Endothelial cell of umbilical vein (primary cell): ENCODE measurements around the gene IQSEC3. TPM values are rescaled to one million over a fixed set of nuclear protein-coding genes. Genes with fewer than 3 reads are reported as not detected.

ENCODE experiments used
- BruUV-seq: library from RNA; stranded (reverse); fragments of 400-500 nt; replicated peaks from 2 replicates; lab custom pipeline; 2021; lab: Mats Ljungman, UMichigan
- CTCF ChIA-PET: fragments of 300-600, 350-600 bp; sonication (Branson Sonifier 250); formaldehyde crosslinking; loops from one replicate; lab custom pipeline; 2021; ENCODE audit warnings: antibody characterized with exemption, inconsistent platforms; lab: Charles Lee
- POLR2A ChIA-PET: fragments of 300-600, 350-600 bp; sonication (Branson Sonifier 250); formaldehyde crosslinking; loops from one replicate; lab custom pipeline; 2021; ENCODE audit warnings: antibody characterized with exemption, inconsistent platforms; lab: Charles Lee
- DNase-seq: peaks from one replicate; pipeline ENCODE4 v3.0.0-alpha.2; 2011; ENCODE audit warnings: low read depth, low spot score
- FAIRE-seq: peaks from 2 replicates; lab custom pipeline; 2011; peaks lifted over from hg19 to GRCh38; lab: Jason Lieb, UNC
- H2AFZ ChIP-seq: 2 replicates; pipeline ENCODE4 v1.6.0; 2012; ENCODE audit warnings: low read depth, low read length, control low read depth, inconsistent platforms
- H3K27ac ChIP-seq: 2 replicates; pipeline ENCODE4 v1.5.1; 2011; ENCODE audit warnings: low read depth, mild to moderate bottlenecking, control low read depth, low read length, moderate library complexity; ENCODE audit not compliant: insufficient read depth
- H3K27me3 ChIP-seq, 2 experiments: 2 replicates each; pipeline versions ENCODE4 v1.6.0 to v1.6.1; 2011; ENCODE audit warnings: low read length in 2 of 2, mixed read lengths in 1 of 2; ENCODE audit not compliant: control insufficient read depth in 2 of 2, insufficient read depth in 2 of 2
- H3K36me3 ChIP-seq, 2 experiments: 2 replicates in 1 of 2; 3 replicates in 1 of 2; pipeline ENCODE4 v1.5.1; 2011; ENCODE audit warnings: low read length in 2 of 2, mild to moderate bottlenecking in 1 of 2, moderate library complexity in 1 of 2; ENCODE audit not compliant: control insufficient read depth in 2 of 2, insufficient read depth in 2 of 2; ENCODE audit errors: extremely low read depth in 1 of 2
- H3K4me1 ChIP-seq: 3 replicates; pipeline ENCODE4 v1.5.1; 2011; ENCODE audit warnings: mild to moderate bottlenecking, low read length; ENCODE audit not compliant: control insufficient read depth, insufficient read depth; ENCODE audit errors: extremely low read depth
- H3K4me2 ChIP-seq: 2 replicates; pipeline ENCODE4 v1.6.1; 2011; ENCODE audit warnings: low read length, control low read depth, mixed read lengths; ENCODE audit not compliant: insufficient read depth
- H3K4me3 ChIP-seq, 3 experiments: fragments of 200-600 bp in 1 of 3; sonication (generic), shearing (Covaris generic) in 1 of 3; replicated peaks in 1 of 3; 2 replicates each; pipeline ENCODE4 v1.5.1; 2011 to 2016; ENCODE audit warnings: control low read depth in 3 of 3, low read length in 3 of 3, mild to moderate bottlenecking in 2 of 3, inconsistent platforms in 1 of 3, low read depth in 1 of 3, moderate library complexity in 1 of 3; ENCODE audit not compliant: insufficient read depth in 1 of 3
- H3K79me2 ChIP-seq: 2 replicates; pipeline ENCODE4 v1.6.0; 2012; ENCODE audit warnings: low read length, inconsistent platforms; ENCODE audit not compliant: control insufficient read depth, insufficient read depth
- H3K9ac ChIP-seq: replicated peaks from 2 replicates; pipeline ENCODE3; 2011; ENCODE audit warnings: low read length, control low read depth; ENCODE audit not compliant: insufficient read depth; ENCODE audit errors: extremely low read depth
- H3K9me1 ChIP-seq: replicated peaks from 3 replicates; pipeline ENCODE4 v1.6.0; 2011; ENCODE audit warnings: mild to moderate bottlenecking, low read length; ENCODE audit not compliant: control insufficient read depth, insufficient read depth; ENCODE audit errors: extremely low read depth
- H3K9me3 ChIP-seq: replicated peaks from 2 replicates; pipeline ENCODE4 v1.5.1; 2012; ENCODE audit warnings: low read length, inconsistent platforms; ENCODE audit not compliant: control insufficient read depth, insufficient read depth
- H4K20me1 ChIP-seq: replicated peaks from 2 replicates; pipeline ENCODE3; 2011; ENCODE audit warnings: mild to moderate bottlenecking, low read length; ENCODE audit not compliant: control insufficient read depth, insufficient read depth; ENCODE audit errors: extremely low read depth
- EZH2 ChIP-seq: IDR thresholded peaks from 2 replicates; pipeline ENCODE4 v1.6.1; 2012; ENCODE audit warnings: borderline replicate concordance, low read depth, mild to moderate bottlenecking, moderate library complexity, low read length, inconsistent platforms; ENCODE audit not compliant: severe bottlenecking
- FOS ChIP-seq: IDR thresholded peaks from 2 replicates; pipeline ENCODE4 v1.6.1; 2011; ENCODE audit warnings: mild to moderate bottlenecking, low read length, moderate library complexity, borderline replicate concordance; ENCODE audit not compliant: insufficient read depth
- GATA2 ChIP-seq: IDR thresholded peaks from 2 replicates; pipeline ENCODE4 v1.7.0; 2011; ENCODE audit warnings: low read depth, mild to moderate bottlenecking, moderate library complexity, mixed read lengths, low read length; ENCODE audit not compliant: insufficient read length, insufficient read depth
- JUN ChIP-seq: IDR thresholded peaks from 2 replicates; pipeline ENCODE4 v1.6.1; 2011; ENCODE audit warnings: borderline replicate concordance, low read depth; ENCODE audit not compliant: insufficient read length, insufficient read depth
- MYC ChIP-seq: IDR thresholded peaks from one replicate; pipeline ENCODE4 v1.6.1; 2011; ENCODE audit warnings: mild to moderate bottlenecking, low read depth, low read length
- POLR2A ChIP-seq: IDR thresholded peaks from 2 replicates; pipeline ENCODE4 v1.6.1; 2012; ENCODE audit warnings: low read depth, mild to moderate bottlenecking, control low read depth, low read length
- POLR2AphosphoS5 ChIP-seq: IDR thresholded peaks from 2 replicates; pipeline ENCODE4 v1.6.1; 2012; ENCODE audit warnings: low read depth, mild to moderate bottlenecking, control low read depth, low read length, moderate library complexity; ENCODE audit not compliant: insufficient read depth
- dilution Hi-C: fragments of 300-500 bp; cut with MboI; formaldehyde crosslinking; loops from one replicate; pipeline ENCODE4 v1.15.0; 2019; ENCODE audit warnings: low sequenced_read_pairs; ENCODE audit not compliant: extremely low pct_ligation_motif_present
- intact Hi-C: fragments of 100-400 bp; cut with micrococcal nuclease; formaldehyde crosslinking; loops from one replicate; pipeline ENCODE4 v1.10.0; 2022
- polyA plus RNA-seq, 4 experiments: library from polyadenylated mRNA; depleted of rRNA in 3 of 4; stranded (reverse) in 3 of 4; unstranded in 1 of 4; fragments of >200 nt; gene quantifications; 2 replicates each; pipeline versions ENCODE4 v1.2.1 to v1.2.3, GENCODE V29; 2011 to 2012; ENCODE audit warnings: missing spikeins in 1 of 4
- total RNA-seq: library from RNA; stranded (reverse); gene quantifications from 2 replicates; pipeline ENCODE4 v1.2.3, GENCODE V29; 2021
- TF ChIP-seq, protein P1 (sequence below): IDR thresholded peaks from 2 replicates; pipeline ENCODE4 v1.6.1; 2011; ENCODE audit not compliant: insufficient read depth, insufficient read length
- TF ChIP-seq, protein P2 (sequence below), 2 donors: IDR thresholded peaks; 1 replicate in 1 of 2; 2 replicates in 1 of 2; pipeline ENCODE4 v1.5.1; 2011; ENCODE audit warnings: low read length in 2 of 2, mild to moderate bottlenecking in 2 of 2, moderate library complexity in 2 of 2, control low read depth in 1 of 2, inconsistent platforms in 1 of 2, low read depth in 1 of 2; ENCODE audit not compliant: insufficient read depth in 1 of 2; ENCODE audit errors: extremely low read depth in 1 of 2

IQSEC3 gene
- total and polyA plus RNA-seq, 2 donors (not counting 3 experiments of a cell fraction or from before 2014, with no cell fraction given) = not detected

DNA sequence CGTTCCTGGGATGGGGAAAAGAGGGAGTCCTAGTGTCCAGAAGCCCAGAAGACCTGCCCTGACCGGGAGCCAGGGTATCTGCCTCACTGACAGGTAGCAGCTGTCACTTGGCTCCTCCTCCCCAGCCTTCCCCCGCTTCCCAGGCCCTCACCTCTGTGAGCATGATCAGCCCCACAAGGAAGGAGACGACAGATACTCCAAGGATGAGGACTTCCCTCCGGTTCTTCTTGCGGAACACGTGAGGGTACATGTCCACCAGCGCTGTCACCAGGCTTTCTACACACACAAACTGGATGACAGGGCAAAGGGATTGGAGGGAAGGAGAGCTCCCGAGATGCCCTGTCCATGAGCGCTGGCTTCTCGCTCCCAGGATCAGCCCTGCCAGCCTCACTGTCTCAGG, 157.3 kb downstream of the IQSEC3 start:
- Histone ChIP-seq H3K9me3 (no peaks in the 10 kb centered on the region), H3K4me1 (no peaks in the 10 kb centered on the region), H3K4me2 (no peak overlapping the region), H3K4me3 (no peak overlapping the region), H3K9me1 (no peaks in the 10 kb centered on the region), H3K9ac (no peak overlapping the region), H3K79me2 (no peaks in the 10 kb centered on the region), H3K27ac (no peak overlapping the region), H4K20me1 (no peaks in the 10 kb centered on the region), H3K36me3 (no peaks in the 10 kb centered on the region), H3K27me3 (peaks cover 0 to 2% of the 10 kb centered on the region in 2 experiments), H2AFZ (no peak overlapping the region)
- FAIRE-seq (no peak), DNase-seq (no peak)
- ChIA-PET POLR2A (no interaction called here), CTCF (interaction anchor here (1.0 kb wide), 1 partner anchor 24 kb away, joined by 3 read pairs; no protein-coding TSS in a partner anchor)
- dilution Hi-C loops = no loop called here
- TF ChIP-seq, protein P1, sequence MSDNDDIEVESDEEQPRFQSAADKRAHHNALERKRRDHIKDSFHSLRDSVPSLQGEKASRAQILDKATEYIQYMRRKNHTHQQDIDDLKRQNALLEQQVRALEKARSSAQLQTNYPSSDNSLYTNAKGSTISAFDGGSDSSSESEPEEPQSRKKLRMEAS = no peak
- TF ChIP-seq POLR2AphosphoS5 (no peak), POLR2A (no peak), GATA2 (no peak), FOS (no peak), JUN (no peak), MYC (no peak), EZH2 (no peak)
- TF ChIP-seq, protein P2, sequence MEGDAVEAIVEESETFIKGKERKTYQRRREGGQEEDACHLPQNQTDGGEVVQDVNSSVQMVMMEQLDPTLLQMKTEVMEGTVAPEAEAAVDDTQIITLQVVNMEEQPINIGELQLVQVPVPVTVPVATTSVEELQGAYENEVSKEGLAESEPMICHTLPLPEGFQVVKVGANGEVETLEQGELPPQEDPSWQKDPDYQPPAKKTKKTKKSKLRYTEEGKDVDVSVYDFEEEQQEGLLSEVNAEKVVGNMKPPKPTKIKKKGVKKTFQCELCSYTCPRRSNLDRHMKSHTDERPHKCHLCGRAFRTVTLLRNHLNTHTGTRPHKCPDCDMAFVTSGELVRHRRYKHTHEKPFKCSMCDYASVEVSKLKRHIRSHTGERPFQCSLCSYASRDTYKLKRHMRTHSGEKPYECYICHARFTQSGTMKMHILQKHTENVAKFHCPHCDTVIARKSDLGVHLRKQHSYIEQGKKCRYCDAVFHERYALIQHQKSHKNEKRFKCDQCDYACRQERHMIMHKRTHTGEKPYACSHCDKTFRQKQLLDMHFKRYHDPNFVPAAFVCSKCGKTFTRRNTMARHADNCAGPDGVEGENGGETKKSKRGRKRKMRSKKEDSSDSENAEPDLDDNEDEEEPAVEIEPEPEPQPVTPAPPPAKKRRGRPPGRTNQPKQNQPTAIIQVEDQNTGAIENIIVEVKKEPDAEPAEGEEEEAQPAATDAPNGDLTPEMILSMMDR (IDR thresholded peaks at IDR 0.05; ENCODE audit: extremely low read depth in 1 of 2, insufficient read depth in 1 of 2, low read depth in 1 of 2, low read length in 2 of 2) = no peak
- intact Hi-C loops = no loop called here
- BruUV-seq = no TSS peak
